ENCODE results near the gene SAP30. TPM values are rescaled to one million over a fixed set of nuclear protein-coding genes. Genes with fewer than 3 reads are reported as not detected.

SAP30 gene
- total RNA-seq, 1 experiment from 2014 or later: 13.5 TPM

GRCh38 chr4:173367285-173367684 is 3.5 kb upstream of the SAP30 start:
- no peak overlapping the region for H4K5ac ChIP-seq (ENCODE audit: insufficient read length, low read depth, low read length)
- no peak overlapping the region for H2BK12ac ChIP-seq (ENCODE audit: insufficient read length, low read depth, low read length)
- H3K14ac ChIP-seq (ENCODE audit: insufficient read depth, low read length): no peak overlapping the region
- H2BK5ac ChIP-seq (ENCODE audit: insufficient read length, low read length): no peak overlapping the region
- no peak overlapping the region for H2BK120ac ChIP-seq (ENCODE audit: low read depth, low read length, poor library complexity, severe bottlenecking)
- no peak overlapping the region for H3K23ac ChIP-seq (ENCODE audit: insufficient read length, low read depth, low read length)
- H3K79me1 ChIP-seq (ENCODE audit: insufficient read depth, low read depth, low read length, poor library complexity, severe bottlenecking): no peaks in the 10 kb centered on the region
- no peaks in the 10 kb centered on the region for H3K4me1 ChIP-seq (ENCODE audit: insufficient read depth, low read length)
- Mint-ChIP-seq H3K27me3 (ENCODE audit: low read depth) (no peaks in the 10 kb centered on the region), H3K4me1 (peaks cover 7 to 11% of the 10 kb centered on the region in 2 experiments; a peak in 3 of 4 replicates), H3K9me3 (no peaks in the 10 kb centered on the region), H3K36me3 (ENCODE audit: insufficient read depth in 1 of 3, low read depth in 3 of 3) (0 out of 7 replicates have a peak, but pooled peaks cover 0 to 2% (median 0%) of the 10 kb centered on the region in 3 experiments), H3K4me3 (no peak overlapping the region), H3K27ac (no peak overlapping the region)
- H2BK15ac ChIP-seq (ENCODE audit: low read depth, low read length): no peak overlapping the region
- H3K27me3 ChIP-seq (ENCODE audit: insufficient read depth, low read length): no peaks in the 10 kb centered on the region
- H3K9ac ChIP-seq (ENCODE audit: extremely low read depth, insufficient read length, low read length): no peak overlapping the region
- no peaks in the 10 kb centered on the region for H3K79me2 ChIP-seq (ENCODE audit: insufficient read depth, low read length)
- TF ChIP-seq, protein P1, sequence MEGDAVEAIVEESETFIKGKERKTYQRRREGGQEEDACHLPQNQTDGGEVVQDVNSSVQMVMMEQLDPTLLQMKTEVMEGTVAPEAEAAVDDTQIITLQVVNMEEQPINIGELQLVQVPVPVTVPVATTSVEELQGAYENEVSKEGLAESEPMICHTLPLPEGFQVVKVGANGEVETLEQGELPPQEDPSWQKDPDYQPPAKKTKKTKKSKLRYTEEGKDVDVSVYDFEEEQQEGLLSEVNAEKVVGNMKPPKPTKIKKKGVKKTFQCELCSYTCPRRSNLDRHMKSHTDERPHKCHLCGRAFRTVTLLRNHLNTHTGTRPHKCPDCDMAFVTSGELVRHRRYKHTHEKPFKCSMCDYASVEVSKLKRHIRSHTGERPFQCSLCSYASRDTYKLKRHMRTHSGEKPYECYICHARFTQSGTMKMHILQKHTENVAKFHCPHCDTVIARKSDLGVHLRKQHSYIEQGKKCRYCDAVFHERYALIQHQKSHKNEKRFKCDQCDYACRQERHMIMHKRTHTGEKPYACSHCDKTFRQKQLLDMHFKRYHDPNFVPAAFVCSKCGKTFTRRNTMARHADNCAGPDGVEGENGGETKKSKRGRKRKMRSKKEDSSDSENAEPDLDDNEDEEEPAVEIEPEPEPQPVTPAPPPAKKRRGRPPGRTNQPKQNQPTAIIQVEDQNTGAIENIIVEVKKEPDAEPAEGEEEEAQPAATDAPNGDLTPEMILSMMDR (conservative IDR thresholded peaks at IDR 0.05): no peak
- no peak for DNase-seq
- no peaks in the 10 kb centered on the region for H4K20me1 ChIP-seq (ENCODE audit: control insufficient read depth, insufficient read depth, insufficient read length)
- H3K18ac ChIP-seq (ENCODE audit: insufficient read length, low read depth, low read length): no peak overlapping the region
- no peak overlapping the region for H4K91ac ChIP-seq (ENCODE audit: insufficient read length, low read depth, low read length)
- H2AK5ac ChIP-seq (ENCODE audit: insufficient read length, low read length): no peak overlapping the region
- no peak overlapping the region for H2AFZ ChIP-seq (ENCODE audit: low read length)
- no peak overlapping the region for H3K27ac ChIP-seq (ENCODE audit: insufficient read length, low read depth, low read length)
- H2BK20ac ChIP-seq (ENCODE audit: low read depth, low read length, poor library complexity, severe bottlenecking): no peak overlapping the region
- H3K4ac ChIP-seq (ENCODE audit: low read depth, low read length): no peak overlapping the region
- peaks cover 5% of the 10 kb centered on the region for H3K23me2 ChIP-seq (ENCODE audit: insufficient read length, low read depth, low read length, poor library complexity, severe bottlenecking)
- no peak overlapping the region for H3K4me2 ChIP-seq (ENCODE audit: insufficient read depth, insufficient read length, low read length)
- no peak overlapping the region for H3K56ac ChIP-seq (ENCODE audit: insufficient read length, low read depth, low read length)
- no peak overlapping the region for H4K8ac ChIP-seq (replicated peaks; ENCODE audit: insufficient read length, low read depth, low read length)
- no peaks in the 10 kb centered on the region for H3K9me3 ChIP-seq (ENCODE audit: control insufficient read depth, low read depth, low read length)
- H3T11ph ChIP-seq (ENCODE audit: low read length): no peak overlapping the region
